B cell (primary cell): Measurements from ENCODE around the gene CPA4. TPM values are rescaled to one million over a fixed set of nuclear protein-coding genes. Genes with fewer than 3 reads are reported as not detected.

Source experiments
- ATAC-seq: fragments of 200-7000 bp; cut with Tn5 transposase; one replicate; pipeline ENCODE4 v1.10.0; 2021; ENCODE audit warnings: low read depth, mild to moderate bottlenecking, moderate number of reproducible peaks, moderate library complexity
- CTCF ChIA-PET: fragments of 350-600 bp; sonication (Branson Sonifier 250); formaldehyde crosslinking; loops from one replicate; lab custom pipeline; 2021; ENCODE audit warnings: antibody characterized with exemption, inconsistent platforms; lab: Charles Lee
- POLR2A ChIA-PET: fragments of 350-600 bp; sonication (Branson Sonifier 250); formaldehyde crosslinking; loops from one replicate; lab custom pipeline; 2021; ENCODE audit warnings: antibody characterized with exemption; lab: Charles Lee
- DNase-seq: peaks from one replicate; pipeline ENCODE4 v3.0.0; 2013
- H2AFZ ChIP-seq: 2 replicates; pipeline ENCODE4 v1.6.1; 2012; ENCODE audit warnings: mild to moderate bottlenecking, low read depth, low read length; ENCODE audit not compliant: insufficient read depth, poor library complexity, severe bottlenecking
- H3K27ac ChIP-seq, 2 donors: 1 replicate in 1 of 2; 2 replicates in 1 of 2; pipeline ENCODE4 v1.5.1; 2012 to 2013; ENCODE audit warnings: low read length in 2 of 2, mild to moderate bottlenecking in 2 of 2, moderate library complexity in 1 of 2
- H3K27me3 ChIP-seq, 4 experiments: fragments of 200-600 bp in 1 of 4; sonication (generic) in 1 of 4; replicated peaks in 1 of 4; 1 replicate in 2 of 4; 2 replicates in 2 of 4; pipeline versions ENCODE4 v1.6.1 to v1.7.0; 2013 to 2016; ENCODE audit warnings: low read length in 3 of 4, mild to moderate bottlenecking in 2 of 4, mixed read lengths in 1 of 4, moderate library complexity in 1 of 4; ENCODE audit not compliant: insufficient read depth in 4 of 4, control insufficient read depth in 3 of 4; ENCODE audit errors: control extremely low read depth in 1 of 4
- H3K36me3 ChIP-seq, 2 experiments: replicated peaks in 1 of 2; 1 replicate in 1 of 2; 2 replicates in 1 of 2; pipeline versions ENCODE4 v1.6.1 to v1.7.1; 2013; ENCODE audit warnings: low read length in 1 of 2; ENCODE audit not compliant: insufficient read depth in 2 of 2, control insufficient read depth in 1 of 2; ENCODE audit errors: control extremely low read depth in 1 of 2, extremely low read depth in 1 of 2
- H3K4me1 ChIP-seq, 2 donors: fragments of 200-600 bp in 1 of 2; sonication (generic) in 1 of 2; 1 replicate in 1 of 2; 2 replicates in 1 of 2; pipeline versions ENCODE4 v1.5.1 to v1.6.1; 2013 to 2017; ENCODE audit warnings: low read length in 2 of 2; ENCODE audit not compliant: control insufficient read depth in 2 of 2, insufficient read depth in 2 of 2
- H3K4me2 ChIP-seq: replicated peaks from 2 replicates; pipeline ENCODE3; 2012; ENCODE audit warnings: mild to moderate bottlenecking, low read depth, low read length; ENCODE audit not compliant: poor library complexity, severe bottlenecking
- H3K4me3 ChIP-seq, 5 experiments: fragments of 200-600 bp in 1 of 5; sonication (generic) in 1 of 5; 1 replicate in 3 of 5; 2 replicates in 2 of 5; pipeline versions ENCODE4 v1.5.1 to v1.7.0; 2011 to 2016; ENCODE audit warnings: low read length in 4 of 5, mild to moderate bottlenecking in 4 of 5, low read depth in 2 of 5, control low read depth in 1 of 5, moderate library complexity in 1 of 5; ENCODE audit not compliant: insufficient read depth in 1 of 5; ENCODE audit errors: control extremely low read depth in 1 of 5, extremely low read depth in 1 of 5
- H3K79me2 ChIP-seq: fragments of 200-600 bp; sonication (generic); one replicate; pipeline ENCODE4 v1.6.0; 2016; ENCODE audit warnings: low read length; ENCODE audit not compliant: control insufficient read depth, insufficient read depth
- H3K9ac ChIP-seq: fragments of 200-600 bp; sonication (generic); 2 replicates; pipeline ENCODE4 v1.6.1; 2017; ENCODE audit warnings: mild to moderate bottlenecking, low read length, moderate library complexity
- H3K9me3 ChIP-seq, 3 donors: one replicate each; pipeline versions ENCODE4 v1.6.1 to v1.7.1; 2013; ENCODE audit warnings: low read length in 2 of 3; ENCODE audit not compliant: control insufficient read depth in 2 of 3, insufficient read depth in 1 of 3; ENCODE audit errors: control extremely low read depth in 1 of 3
- H4K20me1 ChIP-seq: 2 replicates; pipeline ENCODE4 v1.6.0; 2012; ENCODE audit warnings: mild to moderate bottlenecking, low read length; ENCODE audit not compliant: insufficient read depth, control insufficient read depth, poor library complexity, severe bottlenecking
- H3K27ac Mint-ChIP-seq: one replicate; pipeline ENCODE4 v1.8.0; 2021; ENCODE audit warnings: mixed read lengths
- H3K27me3 Mint-ChIP-seq: one replicate; pipeline ENCODE4 v1.8.0; 2021; ENCODE audit warnings: mixed read lengths
- H3K4me1 Mint-ChIP-seq: one replicate; pipeline ENCODE4 v1.8.0; 2021; ENCODE audit warnings: mixed read lengths
- H3K4me3 Mint-ChIP-seq: one replicate; pipeline ENCODE4 v1.8.0; 2021; ENCODE audit warnings: mixed read lengths
- H3K9me3 Mint-ChIP-seq: one replicate; pipeline ENCODE4 v1.8.0; 2022; ENCODE audit warnings: mixed read lengths; ENCODE audit not compliant: insufficient read depth
- CTCF ChIP-seq: fragments of 200-600 bp; IDR thresholded peaks from one replicate; pipeline ENCODE4 v1.8.0; 2022; ENCODE audit warnings: antibody characterized with exemption, mild to moderate bottlenecking
- EZH2 ChIP-seq: IDR thresholded peaks from 2 replicates; pipeline ENCODE4 v1.6.1; 2012; ENCODE audit warnings: borderline replicate concordance, low read depth, mild to moderate bottlenecking, moderate library complexity, low read length; ENCODE audit not compliant: insufficient read depth, poor library complexity, severe bottlenecking
- WGBS: methylation state at CpG from one replicate; pipeline ENCODE4 v1.1.5; 2013; ENCODE audit warnings: missing lambda C conversion rate; ENCODE audit not compliant: insufficient coverage; 5-methylcytosine and 5-hydroxymethylcytosine counted together
- intact Hi-C: fragments of 100-400 bp; cut with micrococcal nuclease; formaldehyde crosslinking; loops from one replicate; pipeline ENCODE4 v1.10.0; 2022
- polyA plus RNA-seq: library from polyadenylated mRNA; depleted of rRNA; stranded (reverse); fragments of >200 nt; gene quantifications from 2 replicates; pipeline ENCODE4 v1.2.3, GENCODE V29; 2012
- total RNA-seq, 2 donors: library from RNA; stranded (reverse); fragments of 120-200 nt in 1 of 2; gene quantifications; 1 replicate in 1 of 2; 2 replicates in 1 of 2; pipeline versions ENCODE4 v1.2.3 to v1.2.4, GENCODE V29; 2013 to 2022

Gene CPA4
- total and polyA plus RNA-seq, 2 donors (not counting 1 experiment from before 2014, with no cell fraction given), result not detected

- POLR2A ChIA-PET, result no interaction called here
- DNase-seq, result no peak
- no peak overlapping the region for H2AFZ ChIP-seq
Observed at GRCh38 chr7:130254555-130254954, 38.4 kb upstream of the CPA4 start.

GRCh38 chr7:130256704-130257103, 36.3 kb upstream of the CPA4 start:
- no peaks in the 10 kb centered on the region for H3K4me1 ChIP-seq
- no peak overlapping the region for H3K27ac ChIP-seq
- POLR2A ChIA-PET, result no interaction called here
- no peak overlapping the region for H3K4me3 ChIP-seq
- H4K20me1 ChIP-seq, result no peaks in the 10 kb centered on the region
- peaks cover 3 to 31% (median 23%) of the 10 kb centered on the region in 3 donors for H3K9me3 ChIP-seq
- no peak overlapping the region for H2AFZ ChIP-seq
- H3K4me2 ChIP-seq, result no peak overlapping the region
- intact Hi-C loops, result no loop called here
- no peak overlapping the region for H3K9ac ChIP-seq
- CTCF ChIA-PET, result no interaction called here
- ATAC-seq (no peak), DNase-seq (no peak)
- peaks cover 0 to 11% (median 0%) of the 10 kb centered on the region in 4 experiments for H3K27me3 ChIP-seq
- Mint-ChIP-seq H3K9me3 (peaks cover 2% of the 10 kb centered on the region), H3K4me3 (no peak overlapping the region), H3K27me3 (peaks cover 9% of the 10 kb centered on the region), H3K4me1 (no peaks in the 10 kb centered on the region), H3K27ac (no peak overlapping the region)
- H3K36me3 ChIP-seq, result no peaks in the 10 kb centered on the region
- no peak for TF ChIP-seq CTCF
- no peak for TF ChIP-seq EZH2
- 100% methylated on average over 1 of the region's 2 CpGs for WGBS
- H3K79me2 ChIP-seq, result no peaks in the 10 kb centered on the region

More at GRCh38 chr7:130254555-130254954, 38.4 kb upstream of the CPA4 start:
- Histone ChIP-seq H3K4me2 (no peak overlapping the region), H3K4me1 (no peaks in the 10 kb centered on the region), H3K9me3 (peaks cover 3 to 26% (median 23%) of the 10 kb centered on the region in 3 donors), H4K20me1 (no peaks in the 10 kb centered on the region), H3K9ac (no peak overlapping the region), H3K4me3 (no peak overlapping the region), H3K36me3 (no peaks in the 10 kb centered on the region), H3K79me2 (no peaks in the 10 kb centered on the region), H3K27me3 (peaks cover 0 to 11% (median 0%) of the 10 kb centered on the region in 4 experiments), H3K27ac (no peak overlapping the region)
- Mint-ChIP-seq H3K27ac (no peak overlapping the region), H3K4me1 (no peaks in the 10 kb centered on the region), H3K4me3 (no peak overlapping the region), H3K27me3 (peaks cover 9% of the 10 kb centered on the region), H3K9me3 (no peaks in the 10 kb centered on the region)
- intact Hi-C loops, result no loop called here
- no peak for TF ChIP-seq CTCF
- no peak for TF ChIP-seq EZH2
- WGBS, result 91% methylated on average over 6 of the region's 6 CpGs
- CTCF ChIA-PET, result no interaction called here
- no peak for ATAC-seq
